Measurements from ENCODE around the gene ZCCHC9. TPM values are rescaled to one million over a fixed set of nuclear protein-coding genes. Genes with fewer than 3 reads are reported as not detected.

Gene ZCCHC9
- total RNA-seq, 2 experiments from 2014 or later, result 19.2 to 27.4 TPM

GRCh38 chr5:81303563-81303962 is 2.2 kb downstream of the ZCCHC9 start:
- ChIA-PET POLR2A (interaction anchor here (0.6 to 2.7 kb wide), 5 partner anchors 10 to 980 kb away, joined by 3 to 14 read pairs (median 4); no protein-coding TSS in a partner anchor), CTCF (ENCODE audit: unreplicated experiment) (no interaction called here)
- no TSS peak for BruUV-seq (replicated peaks)
- H3K36me3 ChIP-seq (ENCODE audit: insufficient read depth, low read length), result peaks cover 2% of the 10 kb centered on the region; the same call in 1 of the 2 replicates
- H3K4me3 ChIP-seq (ENCODE audit: low read depth, low read length, poor library complexity, severe bottlenecking), result no peak overlapping the region
- no peak for DNase-seq (ENCODE audit: low spot score)
- no peaks in the 10 kb centered on the region for H3K9me3 ChIP-seq (ENCODE audit: low read length)
- peaks cover 12% of the 10 kb centered on the region; the same call in 1 of the 2 replicates for H3K79me2 ChIP-seq (ENCODE audit: insufficient read depth, low read depth, low read length)
- H3K4me2 ChIP-seq (ENCODE audit: low read length), result no peak overlapping the region
- H3K4me1 ChIP-seq (ENCODE audit: insufficient read depth, low read length, poor library complexity, severe bottlenecking), result peaks cover 22% of the 10 kb centered on the region
- no peak overlapping the region for H2AFZ ChIP-seq (ENCODE audit: low read length)
- H4K20me1 ChIP-seq (ENCODE audit: insufficient read depth, low read length), result no peaks in the 10 kb centered on the region
- intact Hi-C loops (cut with micrococcal nuclease; ENCODE audit: unreplicated experiment), result loop anchor here (5.0 kb wide), 1 partner anchor 549 kb away; no protein-coding TSS in a partner anchor
- no peak for TF ChIP-seq CTCF (conservative IDR thresholded peaks at IDR 0.05; ENCODE audit: low read length)
- no peak for TF ChIP-seq EZH2phosphoT487 (IDR thresholded peaks at IDR 0.05; ENCODE audit: borderline replicate concordance, low read depth, low read length)
- H3K9me2 ChIP-seq (ENCODE audit: insufficient read depth, low read length), result no peaks in the 10 kb centered on the region
- no peak overlapping the region for H3K27ac ChIP-seq (ENCODE audit: low read depth, low read length, poor library complexity, severe bottlenecking)

- CTCF ChIA-PET (ENCODE audit: unreplicated experiment), result no interaction called here
Observed at GRCh38 chr5:81305785-81306184, 4.4 kb downstream of the ZCCHC9 start.

More at GRCh38 chr5:81305785-81306184, 4.4 kb downstream of the ZCCHC9 start:
- H2AFZ ChIP-seq (ENCODE audit: low read length), result no peak overlapping the region
- no peak for TF ChIP-seq CTCF (conservative IDR thresholded peaks at IDR 0.05; ENCODE audit: low read length)
- TF ChIP-seq EZH2phosphoT487 (IDR thresholded peaks at IDR 0.05; ENCODE audit: borderline replicate concordance, low read depth, low read length), result no peak
- POLR2A ChIA-PET, result no interaction called here
- intact Hi-C loops (cut with micrococcal nuclease; ENCODE audit: unreplicated experiment), result no loop called here
- H3K79me2 ChIP-seq (ENCODE audit: insufficient read depth, low read depth, low read length), result peaks cover 4% of the 10 kb centered on the region; the same call in 1 of the 2 replicates
- H3K36me3 ChIP-seq (ENCODE audit: insufficient read depth, low read length), result no peaks in the 10 kb centered on the region
- no peak overlapping the region for H3K4me3 ChIP-seq (ENCODE audit: low read depth, low read length, poor library complexity, severe bottlenecking)
- peaks cover 6% of the 10 kb centered on the region for H3K4me1 ChIP-seq (ENCODE audit: insufficient read depth, low read length, poor library complexity, severe bottlenecking)
- H3K27ac ChIP-seq (ENCODE audit: low read depth, low read length, poor library complexity, severe bottlenecking), result no peak overlapping the region
- no peaks in the 10 kb centered on the region for H4K20me1 ChIP-seq (ENCODE audit: insufficient read depth, low read length)
- DNase-seq (ENCODE audit: low spot score), result no peak
- H3K9me3 ChIP-seq (ENCODE audit: low read length), result no peaks in the 10 kb centered on the region
- BruUV-seq (replicated peaks), result no TSS peak
- no peak overlapping the region for H3K4me2 ChIP-seq (ENCODE audit: low read length)
- H3K9me2 ChIP-seq (ENCODE audit: insufficient read depth, low read length), result no peaks in the 10 kb centered on the region
